HK-2 (cell line): ENCODE data around the gene CKAP2L.

Experiments
- DNase-seq: peaks from one replicate; pipeline ENCODE4 v3.0.0-alpha.2; 2018; ENCODE audit not compliant: unreplicated experiment

CKAP2L gene

GRCh38 chr2:112791693-112792230, 27.4 kb upstream of the CKAP2L start:
- no peak for DNase-seq

DNA sequence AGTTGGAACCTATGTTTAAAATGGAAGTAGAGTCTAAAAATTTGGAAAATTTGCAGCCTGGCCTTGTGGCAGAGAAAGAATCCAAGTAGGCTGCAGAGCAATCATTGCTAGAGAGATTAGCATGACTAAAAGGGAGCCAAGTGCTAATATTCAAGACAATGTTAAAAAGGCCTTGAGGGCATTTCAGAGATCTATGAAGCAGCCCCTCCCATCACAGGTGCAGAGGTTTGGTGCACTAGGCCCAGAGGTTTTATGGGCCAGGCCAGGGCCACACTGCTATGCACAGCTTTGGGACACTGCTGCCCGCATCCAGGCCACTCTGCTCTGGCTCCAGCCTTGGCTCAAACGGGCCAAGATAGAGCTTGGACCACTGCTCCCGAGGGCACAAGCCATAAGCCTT, 26.6 kb upstream of the CKAP2L start:
- no peak for DNase-seq

DNA sequence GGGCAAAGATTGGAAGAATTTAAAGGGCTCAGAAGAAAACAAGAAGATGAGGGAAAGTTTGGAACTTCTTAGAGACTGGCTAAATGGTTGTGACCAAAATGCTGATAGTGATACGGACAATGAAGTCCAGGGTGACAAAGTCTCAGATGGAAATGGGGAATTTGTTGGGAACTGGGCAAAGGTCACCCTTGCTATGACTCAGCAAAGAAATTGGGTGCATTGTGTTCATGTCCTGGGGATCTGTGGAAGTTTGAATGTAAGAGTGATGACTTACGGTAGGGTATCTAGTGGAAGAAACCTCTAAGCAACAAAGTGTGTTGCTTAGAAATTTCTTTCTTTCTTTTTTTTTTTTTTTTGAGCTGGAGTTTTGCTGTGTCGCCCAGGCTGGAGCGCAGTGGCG, 25.9 kb upstream of the CKAP2L start:
- DNase-seq = no peak

- no peak for DNase-seq
These were observed 24.8 kb upstream of the CKAP2L start for GRCh38 chr2:112789186-112789585.

- DNase-seq = no peak
These were observed 24.2 kb upstream of the CKAP2L start for GRCh38 chr2:112788653-112789052.

DNA sequence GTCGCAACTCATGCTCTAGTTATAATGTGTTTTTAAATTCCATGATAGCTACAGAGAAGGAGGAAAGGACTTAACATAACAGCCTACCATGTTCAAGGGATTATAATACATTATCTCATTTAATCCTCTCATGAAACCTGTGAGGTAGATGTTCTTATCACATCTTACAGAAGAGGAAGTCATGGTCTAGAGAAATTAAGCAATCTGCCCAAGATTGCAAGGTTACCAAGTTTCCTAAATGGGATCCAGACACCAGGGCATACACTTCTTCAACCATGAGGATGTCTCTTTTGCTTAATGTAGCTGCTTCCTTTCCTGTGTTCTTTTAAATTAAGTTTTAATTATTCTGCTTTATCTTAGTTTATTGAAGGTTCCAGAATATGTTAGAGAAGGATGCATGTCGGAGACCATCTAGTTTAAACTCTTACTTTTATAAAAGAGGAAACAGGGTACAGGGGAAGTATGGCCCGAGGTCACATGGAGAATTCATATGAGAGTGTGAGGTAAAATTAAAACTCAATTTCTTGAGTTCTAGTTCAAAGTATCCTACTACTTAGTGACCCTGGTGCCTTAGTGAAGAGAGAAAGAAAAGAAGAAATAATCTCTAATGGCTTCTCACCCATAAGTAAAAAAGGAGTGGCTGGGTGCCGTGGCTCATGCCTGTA, 23.5 kb upstream of the CKAP2L start:
- no peak for DNase-seq

DNA sequence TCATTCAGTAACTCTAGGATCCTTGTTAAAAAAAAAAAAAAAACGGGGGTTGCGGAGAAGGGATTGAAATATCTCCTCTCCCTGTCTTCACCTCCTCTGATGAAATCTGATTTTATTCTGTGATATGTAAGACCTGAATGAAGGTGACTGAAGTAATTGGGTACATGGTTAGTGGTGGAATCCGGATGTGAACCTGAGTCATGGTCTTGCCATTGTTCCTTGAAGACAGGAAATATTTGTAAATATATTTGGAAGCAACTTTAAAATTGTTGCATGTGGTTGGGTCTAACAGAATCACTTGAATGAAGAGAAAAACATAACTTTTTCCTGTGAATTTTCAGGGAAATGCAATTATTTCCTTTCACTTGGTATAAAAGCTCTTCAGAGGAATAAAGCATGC, 22.9 kb upstream of the CKAP2L start:
- DNase-seq = no peak

DNA sequence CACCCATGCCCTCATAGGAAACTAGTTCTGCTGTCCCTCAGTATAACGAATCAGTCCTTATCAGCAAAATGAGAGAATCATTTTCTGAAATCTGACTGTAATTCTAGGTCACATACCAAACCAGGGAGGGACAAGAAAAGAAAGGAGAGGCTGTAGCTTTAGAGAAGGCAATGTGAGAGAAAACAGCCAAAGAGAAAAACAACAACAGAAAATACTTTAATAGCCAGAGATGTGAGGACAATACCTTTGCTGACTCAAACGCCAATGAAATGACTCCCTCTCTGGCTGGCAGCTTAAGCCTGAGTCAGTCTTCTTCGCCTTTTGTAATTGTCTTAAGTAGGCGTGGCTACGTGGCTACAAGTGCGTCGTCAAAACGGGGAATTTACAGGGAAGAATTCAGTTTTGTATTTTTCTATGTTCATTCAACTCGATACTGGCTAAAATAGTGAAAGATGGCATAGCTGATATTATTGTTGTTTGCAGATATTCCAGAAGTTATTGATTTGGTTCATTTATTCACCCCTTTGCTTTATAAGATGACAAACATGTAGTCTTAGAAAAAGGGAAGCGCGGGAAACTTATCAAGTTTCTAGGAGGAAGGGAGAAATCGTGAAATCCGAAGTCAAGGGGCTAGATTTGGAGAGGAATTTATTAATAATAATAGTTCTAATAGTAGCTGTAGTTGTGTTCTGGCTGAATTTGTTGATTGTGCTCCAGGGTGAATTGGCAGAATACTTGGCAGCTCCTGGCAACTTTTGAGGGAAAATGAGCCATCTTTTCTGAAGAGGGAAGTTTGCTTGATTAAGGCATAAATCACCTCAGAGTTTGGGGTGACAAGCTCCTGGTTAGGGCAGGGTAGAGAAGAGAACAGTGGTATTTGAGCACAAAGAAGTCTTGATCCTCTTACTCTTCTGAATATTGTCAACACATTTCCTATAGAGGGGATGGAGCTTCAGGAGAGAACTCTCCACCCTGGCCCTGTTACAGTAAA, 20.1 kb upstream of the CKAP2L start, which contains the start of gene IL1A:
IL1A (minus strand) TSS at position 295 of the 991 bp plus-strand sequence. CDS start 723 bp downstream, outside the sequence.
- DNase-seq = no peak

DNA sequence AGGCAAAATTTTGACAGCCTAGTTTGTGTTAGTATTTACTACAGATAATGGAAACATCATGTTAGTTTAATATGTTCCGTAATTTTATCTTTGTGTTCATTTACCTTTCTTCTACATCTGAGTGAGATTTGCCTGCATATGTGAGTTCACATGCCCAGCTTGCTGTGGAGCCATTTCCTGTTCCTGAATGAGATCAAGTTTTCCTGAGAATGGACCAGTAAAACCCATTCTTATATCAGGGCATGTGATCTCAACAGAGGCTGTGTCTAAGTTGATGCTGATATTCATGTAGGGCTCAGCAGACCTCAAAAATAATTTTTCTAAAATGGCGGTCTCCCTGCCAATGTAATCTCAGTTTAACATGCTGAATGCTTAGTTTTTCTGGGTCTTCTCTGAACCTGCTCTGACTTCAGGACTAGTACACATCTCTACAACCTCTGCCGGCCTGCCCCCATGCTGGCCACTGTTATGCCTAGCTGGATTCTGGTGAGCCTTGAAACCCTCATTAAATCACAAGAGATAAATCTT, 18.8 kb upstream of the CKAP2L start:
- no peak for DNase-seq

- DNase-seq = no peak
These were observed 17.9 kb upstream of the CKAP2L start for GRCh38 chr2:112782234-112782799.

DNA sequence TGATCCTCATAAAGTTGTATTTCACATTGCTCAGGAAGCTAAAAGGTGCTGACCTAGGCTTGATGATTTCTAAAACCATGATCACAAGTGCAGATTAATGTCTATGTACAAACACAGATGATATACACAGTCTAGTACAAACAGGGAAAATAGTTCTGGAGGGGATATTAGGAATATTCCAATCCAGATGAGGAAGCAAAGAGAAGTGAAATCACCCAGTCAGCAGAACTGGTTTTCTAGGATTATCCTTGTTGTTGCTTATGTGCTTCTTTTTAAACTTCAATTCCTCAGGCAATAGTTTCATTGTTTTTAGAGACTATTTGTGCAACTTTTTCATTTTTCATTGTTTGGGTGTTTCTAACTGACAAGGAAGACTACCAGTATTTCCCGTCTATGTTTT, 15.2 kb upstream of the CKAP2L start:
- no peak for DNase-seq

DNA sequence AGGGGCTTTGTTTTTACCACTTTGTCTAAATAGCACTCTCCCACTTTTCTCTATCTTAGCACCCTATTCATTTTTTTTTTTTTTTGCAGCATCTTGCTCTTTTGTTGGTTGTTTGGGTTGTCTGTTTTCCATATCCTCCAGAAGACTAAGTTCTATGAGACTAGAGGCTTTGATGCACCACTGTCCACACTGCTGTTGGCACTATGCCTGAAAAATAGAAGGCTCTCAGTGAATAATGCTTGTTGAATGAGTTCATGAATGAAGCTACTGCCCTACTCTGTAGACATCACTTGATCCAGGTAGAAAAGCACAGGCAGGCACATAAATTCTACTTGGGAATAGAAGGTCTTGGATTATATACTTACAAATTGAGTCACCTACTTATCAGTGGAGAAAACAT, 12.6 kb upstream of the CKAP2L start:
- no peak for DNase-seq

DNA sequence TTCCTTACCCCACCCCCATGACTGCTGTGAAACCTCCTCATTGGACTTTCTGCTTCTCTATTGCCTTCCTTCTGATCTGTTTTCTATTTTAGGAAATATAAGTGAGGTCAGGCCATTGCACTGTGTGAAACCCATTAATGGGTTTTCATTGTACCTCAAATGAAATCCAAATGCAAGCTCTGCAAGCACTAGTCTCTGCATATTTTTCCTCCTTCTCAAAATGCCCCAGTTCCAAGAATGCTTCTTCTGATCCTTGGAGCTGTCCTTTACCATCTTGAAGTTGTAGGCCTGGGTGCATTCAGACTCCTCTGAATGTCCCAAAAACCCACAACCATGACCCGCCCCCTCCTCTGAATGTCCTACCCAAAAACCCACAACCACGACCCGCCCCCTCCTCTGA, 11.7 kb upstream of the CKAP2L start:
- no peak for DNase-seq

DNA sequence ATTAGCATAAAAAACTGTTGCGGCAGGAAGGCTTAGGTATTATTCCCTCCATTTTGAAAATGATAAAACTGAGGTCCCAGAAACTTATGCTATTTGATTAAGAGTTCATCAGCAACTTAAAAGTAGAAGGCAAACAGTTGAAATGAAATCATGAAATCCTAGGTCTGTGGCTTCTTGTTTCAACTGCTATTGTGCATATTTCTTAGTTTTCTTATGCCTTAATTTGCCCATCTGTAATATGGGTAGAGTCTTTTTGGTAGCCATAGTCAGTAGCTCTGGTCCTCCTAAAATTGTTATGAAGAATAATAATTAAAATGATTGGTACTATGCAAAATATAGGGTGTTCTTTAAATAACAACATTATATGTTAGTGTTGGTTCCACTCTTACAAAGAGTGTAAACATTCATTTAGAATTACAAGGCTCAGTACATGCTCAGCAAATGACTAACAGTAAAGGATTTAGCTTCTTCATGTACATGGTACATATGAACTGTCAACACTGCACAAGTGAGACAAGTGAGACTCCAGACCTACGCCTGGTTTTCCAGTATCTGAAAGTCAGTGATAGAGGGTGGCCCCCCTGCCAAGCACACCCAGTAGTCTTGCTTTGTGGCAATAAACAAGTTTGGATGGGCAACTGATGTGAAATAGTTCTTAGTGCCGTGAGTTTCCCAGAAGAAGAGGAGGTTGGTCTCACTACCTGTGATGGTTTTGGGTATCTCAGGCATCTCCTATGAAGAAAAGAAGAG, 10.3 kb upstream of the CKAP2L start:
- DNase-seq = no peak

DNA sequence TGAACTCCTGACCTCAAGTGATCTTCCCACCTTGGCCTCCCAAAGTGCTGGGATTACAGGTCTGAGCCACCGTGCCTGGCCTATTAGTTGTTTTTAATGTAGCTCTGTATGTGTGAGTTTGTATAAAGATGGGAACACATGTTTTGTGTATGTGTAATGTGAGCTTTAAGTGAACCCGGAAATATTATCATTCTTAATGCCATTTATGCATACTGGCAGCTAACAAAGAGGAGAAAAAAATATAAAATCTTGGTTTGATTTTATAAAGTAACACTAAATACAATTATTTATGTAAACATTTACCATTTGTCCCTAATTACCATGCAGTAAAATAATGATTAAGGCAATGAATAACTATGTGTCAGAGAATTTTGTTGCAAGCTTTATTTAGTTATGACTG, 9.1 kb upstream of the CKAP2L start:
- DNase-seq = no peak

DNA sequence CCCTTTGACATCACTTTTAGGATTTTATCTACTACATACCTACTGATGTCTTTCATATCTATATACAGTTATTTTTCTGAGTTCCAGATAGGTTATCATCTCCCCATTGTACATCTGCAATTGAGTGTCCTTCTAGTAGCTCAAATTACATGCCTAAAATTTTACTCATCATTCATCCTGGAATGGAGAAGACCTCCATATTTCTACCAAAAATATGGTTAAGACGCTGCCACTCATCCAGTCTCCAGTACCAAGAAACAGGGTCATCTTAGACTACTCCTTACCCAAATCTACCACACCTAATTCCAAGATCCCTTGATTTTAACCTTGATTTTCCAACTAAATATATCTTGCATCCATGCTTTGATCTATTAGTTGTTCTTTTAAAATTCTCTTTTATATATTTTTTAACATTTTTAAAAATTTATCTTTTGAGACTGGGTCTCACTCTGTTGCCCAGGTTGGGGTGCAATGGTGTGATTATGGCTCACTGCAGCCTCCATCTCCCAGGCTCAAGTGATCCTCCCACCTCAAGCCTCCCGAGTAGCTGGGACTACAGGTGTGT, 8.6 kb upstream of the CKAP2L start:
- no peak for DNase-seq

GRCh38 chr2:112772322-112772721, 7.9 kb upstream of the CKAP2L start:
- DNase-seq = no peak

GRCh38 chr2:112768432-112768831, 4.0 kb upstream of the CKAP2L start:
- DNase-seq = no peak

- no peak for DNase-seq
These were observed 3.4 kb upstream of the CKAP2L start for GRCh38 chr2:112767693-112768330.

DNA sequence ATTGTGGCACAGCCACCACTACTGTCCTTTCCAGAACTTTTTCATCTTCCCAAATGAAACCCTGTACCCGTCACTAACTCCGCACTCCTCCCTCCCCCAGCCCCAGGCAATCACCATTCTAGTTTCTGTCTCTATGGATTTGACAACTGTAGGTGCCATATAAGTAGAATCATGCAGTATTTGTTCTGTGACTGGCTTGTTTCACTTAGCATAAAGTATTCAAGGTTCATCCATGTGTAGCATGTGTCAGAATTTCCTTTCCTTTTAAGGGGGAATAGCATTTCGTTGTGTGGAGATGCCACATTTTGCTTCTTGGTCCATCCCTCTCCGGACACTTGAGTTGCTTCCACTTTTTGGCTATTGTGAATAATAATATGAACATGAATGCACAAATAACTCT, 842 bp upstream of the CKAP2L start:
- DNase-seq = no peak

DNA sequence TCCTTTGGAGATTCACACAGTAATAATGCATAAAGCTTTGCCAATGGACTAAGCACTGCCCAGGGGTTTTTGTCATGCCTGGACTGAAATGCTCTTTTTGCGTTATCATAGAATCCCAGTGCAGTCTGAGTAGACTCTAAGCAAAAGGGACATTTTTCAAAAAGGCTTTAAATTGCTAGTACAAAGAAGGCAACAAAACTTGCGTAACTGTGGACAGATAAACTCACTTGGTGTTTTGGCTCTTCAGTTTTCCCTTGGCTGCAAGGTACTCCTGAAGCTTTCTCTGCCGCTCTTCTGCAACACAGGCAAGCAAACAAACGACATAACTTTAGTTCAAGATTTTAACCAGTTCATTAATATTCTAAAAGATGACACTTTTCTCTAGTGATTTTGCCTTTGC, 2.1 kb downstream of the CKAP2L start:
- DNase-seq = no peak
